GM12874 (cell line): ENCODE measurements around the gene CPA4.

Experiments used
- TF ChIP-seq, protein P1 (sequence below): IDR thresholded peaks from 2 replicates; pipeline ENCODE4 v1.5.1; 2011; ENCODE audit warnings: low read depth, mild to moderate bottlenecking, control low read depth, low read length, moderate library complexity; ENCODE audit not compliant: insufficient read depth

The CPA4 gene

DNA sequence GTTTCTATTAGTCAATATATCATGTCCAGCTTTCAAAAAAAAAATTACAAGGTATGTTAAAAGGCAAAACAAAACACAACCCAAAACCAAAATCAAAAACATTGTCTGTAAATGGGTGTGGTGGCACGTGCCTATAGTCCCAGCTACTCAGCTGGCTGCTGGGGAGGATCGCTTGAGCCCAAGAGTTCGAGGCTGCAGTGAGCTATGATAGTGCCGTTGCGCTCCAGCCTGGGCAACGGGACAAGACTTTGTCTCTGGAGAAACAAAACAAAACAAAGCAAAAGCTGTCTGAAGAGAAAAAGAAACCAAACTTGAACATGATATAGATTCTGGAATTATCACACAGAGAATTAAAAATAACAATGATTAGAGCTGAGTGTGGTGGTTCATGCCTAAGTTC lies 41.3 kb downstream of the CPA4 start:
- TF ChIP-seq, protein P1, sequence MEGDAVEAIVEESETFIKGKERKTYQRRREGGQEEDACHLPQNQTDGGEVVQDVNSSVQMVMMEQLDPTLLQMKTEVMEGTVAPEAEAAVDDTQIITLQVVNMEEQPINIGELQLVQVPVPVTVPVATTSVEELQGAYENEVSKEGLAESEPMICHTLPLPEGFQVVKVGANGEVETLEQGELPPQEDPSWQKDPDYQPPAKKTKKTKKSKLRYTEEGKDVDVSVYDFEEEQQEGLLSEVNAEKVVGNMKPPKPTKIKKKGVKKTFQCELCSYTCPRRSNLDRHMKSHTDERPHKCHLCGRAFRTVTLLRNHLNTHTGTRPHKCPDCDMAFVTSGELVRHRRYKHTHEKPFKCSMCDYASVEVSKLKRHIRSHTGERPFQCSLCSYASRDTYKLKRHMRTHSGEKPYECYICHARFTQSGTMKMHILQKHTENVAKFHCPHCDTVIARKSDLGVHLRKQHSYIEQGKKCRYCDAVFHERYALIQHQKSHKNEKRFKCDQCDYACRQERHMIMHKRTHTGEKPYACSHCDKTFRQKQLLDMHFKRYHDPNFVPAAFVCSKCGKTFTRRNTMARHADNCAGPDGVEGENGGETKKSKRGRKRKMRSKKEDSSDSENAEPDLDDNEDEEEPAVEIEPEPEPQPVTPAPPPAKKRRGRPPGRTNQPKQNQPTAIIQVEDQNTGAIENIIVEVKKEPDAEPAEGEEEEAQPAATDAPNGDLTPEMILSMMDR: no peak

DNA sequence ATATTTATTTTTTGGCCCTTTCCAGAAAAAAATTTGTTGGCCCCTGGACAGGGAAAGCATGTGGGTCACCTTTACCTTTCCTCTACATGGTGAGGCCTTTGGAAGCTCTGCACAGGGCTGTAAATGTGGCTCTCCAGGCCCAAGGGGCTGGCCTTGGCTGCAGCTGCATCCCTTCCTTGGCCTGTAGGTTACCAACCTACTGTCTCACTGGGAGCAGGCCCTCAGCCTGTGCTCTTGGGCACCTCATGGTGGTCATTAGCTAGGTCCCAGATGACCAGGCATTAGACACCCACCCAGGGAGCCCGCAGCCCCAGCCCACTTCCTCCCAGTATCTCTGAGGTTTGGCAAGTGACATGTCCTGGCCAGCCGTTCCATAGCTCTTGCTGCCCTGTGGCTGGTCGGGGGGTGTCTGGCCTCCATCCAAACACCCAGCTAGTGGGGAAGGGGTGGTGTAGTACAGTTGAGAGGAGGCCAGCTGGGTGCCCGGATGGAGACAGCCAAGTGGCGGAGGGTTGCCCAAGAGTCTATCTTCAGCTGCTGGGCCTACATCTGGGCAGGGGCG lies 44.5 kb downstream of the CPA4 start:
- TF ChIP-seq, protein P1: no peak

DNA sequence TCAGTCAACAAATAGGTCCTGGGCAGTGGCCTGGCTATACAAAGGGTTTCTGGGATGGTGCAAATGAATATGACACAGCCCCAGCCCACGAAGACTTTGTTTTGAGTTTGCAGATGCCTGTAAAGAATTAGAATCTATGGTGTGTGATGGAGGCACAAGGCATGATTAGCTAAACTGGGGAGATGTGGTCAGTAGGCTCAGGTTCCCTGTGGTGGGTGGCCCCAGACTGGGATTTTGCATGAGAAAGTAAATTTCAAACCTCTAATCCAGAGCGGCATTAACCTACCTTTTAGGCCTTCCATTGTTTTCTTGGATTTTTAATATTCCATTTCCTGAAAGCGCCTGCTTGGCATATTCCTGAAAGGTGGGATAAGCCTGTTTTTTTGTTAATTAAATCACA lies 45.3 kb downstream of the CPA4 start:
- TF ChIP-seq, protein P1: no peak

DNA sequence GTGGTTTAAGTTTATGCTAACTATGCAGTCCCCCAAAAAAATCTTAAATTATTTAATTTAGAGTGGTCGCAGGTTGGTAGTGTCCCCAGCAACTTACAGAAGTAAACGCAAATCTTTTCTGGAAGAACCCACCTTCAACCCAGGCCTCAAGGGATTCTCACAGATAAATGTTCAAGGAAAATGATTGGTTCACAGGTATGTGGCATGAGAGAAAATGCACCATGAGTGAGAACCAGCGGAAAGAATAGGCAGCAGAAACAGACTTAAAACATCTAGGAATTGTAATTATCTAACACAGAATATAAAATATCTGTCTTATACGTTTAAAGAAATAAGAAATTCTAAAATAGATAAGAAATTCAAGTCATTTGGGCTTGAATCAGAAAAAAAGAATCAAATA lies 48.9 kb downstream of the CPA4 start:
- TF ChIP-seq, protein P1: no peak

DNA sequence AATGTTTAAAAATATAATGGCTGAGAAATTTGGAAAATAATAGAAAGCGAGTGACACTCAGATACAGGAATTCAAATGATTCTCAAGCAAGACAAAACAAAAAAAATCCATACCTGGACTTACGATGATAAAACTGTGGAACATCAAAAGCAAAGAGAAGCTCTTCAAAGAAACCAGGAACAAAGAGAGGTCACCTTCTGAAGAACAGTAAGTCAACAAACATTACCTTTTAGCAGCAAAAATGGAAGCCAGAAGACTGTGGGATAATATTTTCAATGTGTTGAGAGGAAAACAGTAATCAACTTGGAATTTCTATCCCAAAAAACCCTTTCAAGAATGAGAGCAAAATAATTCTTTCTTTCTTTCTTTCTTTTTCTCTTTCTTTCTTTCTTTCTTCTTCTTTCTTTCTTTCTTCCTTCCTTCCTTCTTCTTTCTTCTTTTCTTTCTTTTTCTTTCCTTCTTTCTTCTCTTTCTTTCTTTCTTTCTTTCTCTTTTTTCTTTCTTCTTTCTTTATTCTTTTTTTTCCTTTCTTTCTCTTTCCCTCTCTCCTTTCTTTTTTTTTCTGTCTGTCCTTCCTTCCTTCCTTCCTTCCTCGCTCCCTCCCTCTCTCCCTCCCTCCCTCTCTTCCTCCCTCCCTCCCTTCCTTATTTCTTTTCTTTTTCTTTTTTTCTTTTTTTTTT lies 49.9 kb downstream of the CPA4 start:
- TF ChIP-seq, protein P1: no peak

- TF ChIP-seq, protein P1: no peak
Measured at GRCh38 chr7:130344271-130344866, 51.4 kb downstream of the CPA4 start, which contains the start of gene CPA5. Gene CPA5 (plus strand): TSS chr7:130344816. CDS start chr7:130346486, 1,670 bp downstream.

- TF ChIP-seq, protein P1: no peak
Measured at GRCh38 chr7:130345136-130345535, 52.2 kb downstream of the CPA4 start.
